GM12873 (cell line): Measurements from ENCODE around the gene UGT3A1.

Experiments
- TF ChIP-seq, protein P1 (sequence below): IDR thresholded peaks from 2 replicates; pipeline ENCODE4 v1.5.1; 2012; ENCODE audit warnings: low read depth, mild to moderate bottlenecking, moderate library complexity, low read length, control low read depth; ENCODE audit not compliant: insufficient read depth; ENCODE audit errors: missing control alignments

Gene UGT3A1

DNA sequence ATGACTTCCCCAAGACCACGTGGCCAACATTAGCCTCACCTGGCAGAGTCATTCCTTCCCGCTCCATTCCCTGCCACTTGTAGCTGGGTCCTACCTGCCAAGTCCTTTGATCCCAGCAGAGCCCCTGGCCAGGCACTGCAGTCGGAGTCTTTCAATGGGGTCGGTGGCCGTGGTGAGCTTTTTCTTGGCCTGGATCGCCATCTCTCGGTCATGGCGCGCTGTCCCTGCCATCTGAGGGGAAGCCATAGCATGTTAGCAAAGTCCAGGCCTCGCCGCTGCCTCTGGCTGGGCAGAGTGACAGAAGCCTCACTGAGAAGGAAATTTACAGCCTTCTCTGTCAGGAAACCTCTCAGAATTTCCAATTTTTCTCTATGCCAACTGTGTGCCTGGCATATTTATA, 70.3 kb downstream of the UGT3A1 start:
- TF ChIP-seq, protein P1, sequence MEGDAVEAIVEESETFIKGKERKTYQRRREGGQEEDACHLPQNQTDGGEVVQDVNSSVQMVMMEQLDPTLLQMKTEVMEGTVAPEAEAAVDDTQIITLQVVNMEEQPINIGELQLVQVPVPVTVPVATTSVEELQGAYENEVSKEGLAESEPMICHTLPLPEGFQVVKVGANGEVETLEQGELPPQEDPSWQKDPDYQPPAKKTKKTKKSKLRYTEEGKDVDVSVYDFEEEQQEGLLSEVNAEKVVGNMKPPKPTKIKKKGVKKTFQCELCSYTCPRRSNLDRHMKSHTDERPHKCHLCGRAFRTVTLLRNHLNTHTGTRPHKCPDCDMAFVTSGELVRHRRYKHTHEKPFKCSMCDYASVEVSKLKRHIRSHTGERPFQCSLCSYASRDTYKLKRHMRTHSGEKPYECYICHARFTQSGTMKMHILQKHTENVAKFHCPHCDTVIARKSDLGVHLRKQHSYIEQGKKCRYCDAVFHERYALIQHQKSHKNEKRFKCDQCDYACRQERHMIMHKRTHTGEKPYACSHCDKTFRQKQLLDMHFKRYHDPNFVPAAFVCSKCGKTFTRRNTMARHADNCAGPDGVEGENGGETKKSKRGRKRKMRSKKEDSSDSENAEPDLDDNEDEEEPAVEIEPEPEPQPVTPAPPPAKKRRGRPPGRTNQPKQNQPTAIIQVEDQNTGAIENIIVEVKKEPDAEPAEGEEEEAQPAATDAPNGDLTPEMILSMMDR = peak; percentile 7

DNA sequence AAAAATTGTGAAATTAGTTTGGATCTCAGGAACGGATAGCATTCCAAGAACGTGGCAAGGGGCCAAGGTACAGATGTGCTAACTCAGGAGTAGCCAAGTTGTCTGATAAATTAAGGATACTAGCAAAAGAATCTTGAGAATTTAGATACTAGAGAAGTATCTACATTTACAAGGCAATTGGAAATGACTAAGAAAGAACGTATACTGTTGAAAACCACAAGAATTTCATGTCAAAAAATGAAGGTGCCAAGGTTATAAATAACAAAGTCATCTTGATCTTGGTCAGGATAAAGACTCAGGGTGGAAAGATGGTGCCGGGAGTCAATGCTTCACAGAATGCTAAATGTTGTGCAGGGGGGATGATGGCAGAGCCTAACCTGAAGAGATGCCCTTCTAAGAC, 72.0 kb downstream of the UGT3A1 start:
- TF ChIP-seq, protein P1 = no peak

DNA sequence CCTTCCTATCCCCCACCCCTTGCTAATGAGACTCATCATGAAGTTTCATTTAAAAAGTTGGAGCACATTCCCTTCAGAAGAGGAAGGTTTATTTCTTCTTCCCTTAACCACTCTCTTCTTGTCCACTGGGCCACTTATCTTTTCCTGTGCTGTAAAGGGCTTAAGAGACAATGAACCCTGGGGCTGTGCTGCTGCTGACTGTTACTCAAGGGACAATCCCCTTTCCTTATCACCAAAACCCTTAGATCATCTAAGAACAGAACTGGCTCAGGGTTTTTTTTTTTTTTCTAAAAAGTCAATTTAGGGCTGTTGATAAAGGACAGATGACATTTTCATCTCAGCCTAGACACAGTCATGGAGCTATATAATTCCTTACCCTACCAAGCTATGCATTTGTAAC, 82.4 kb downstream of the UGT3A1 start:
- TF ChIP-seq, protein P1 = no peak

DNA sequence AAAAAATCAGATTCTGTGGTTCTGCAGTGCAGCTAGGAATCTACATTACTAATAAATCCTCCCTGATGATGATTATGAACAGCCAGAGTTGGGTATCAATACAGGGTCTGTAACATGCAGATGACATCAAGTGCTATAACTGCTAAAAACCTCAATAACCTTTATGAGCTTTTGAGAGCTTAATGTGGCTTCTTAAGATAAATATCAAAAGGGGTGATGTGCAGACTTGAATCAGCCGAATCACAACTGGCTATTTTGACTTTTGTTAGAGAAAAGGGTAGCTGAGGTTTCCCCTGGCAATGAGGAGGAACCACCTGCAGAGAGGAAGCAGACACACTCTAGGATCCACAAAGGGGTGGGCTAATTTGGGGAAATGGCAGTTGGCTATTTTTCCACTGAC, 83.0 kb downstream of the UGT3A1 start:
- TF ChIP-seq, protein P1 = no peak

DNA sequence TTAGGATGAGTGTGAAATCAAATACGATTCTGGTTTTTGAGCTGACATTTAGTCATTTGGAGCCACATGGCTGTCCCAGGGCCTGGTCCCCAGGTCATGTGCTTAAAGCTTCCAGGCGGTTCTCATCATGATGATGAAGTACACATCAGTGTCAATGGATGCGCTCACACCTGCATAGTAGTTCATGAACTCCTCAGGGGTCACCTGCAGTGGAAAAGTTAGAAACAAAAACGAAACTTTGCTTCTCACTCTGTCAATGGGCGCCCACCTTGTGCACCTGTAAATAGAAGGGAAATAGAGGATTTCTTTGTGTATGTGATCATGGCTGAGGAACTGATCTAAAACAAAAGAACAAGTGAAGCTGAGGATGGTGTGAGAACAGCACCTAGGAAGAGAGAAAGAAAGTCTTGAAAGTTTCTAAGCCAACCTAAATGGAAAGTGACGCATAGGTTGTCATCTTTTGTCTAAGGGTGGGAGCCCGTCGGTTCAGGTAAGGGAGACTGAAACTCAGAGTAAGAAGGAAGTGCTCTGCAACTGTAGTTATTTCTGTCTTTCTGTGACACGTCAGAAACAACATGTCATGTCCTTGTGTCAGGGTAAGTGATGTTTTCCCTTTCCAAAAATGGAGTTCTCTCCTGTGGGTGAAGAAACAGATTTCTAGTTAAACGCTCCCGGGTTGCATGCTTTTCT, 86.6 kb downstream of the UGT3A1 start:
- TF ChIP-seq, protein P1 = no peak

DNA sequence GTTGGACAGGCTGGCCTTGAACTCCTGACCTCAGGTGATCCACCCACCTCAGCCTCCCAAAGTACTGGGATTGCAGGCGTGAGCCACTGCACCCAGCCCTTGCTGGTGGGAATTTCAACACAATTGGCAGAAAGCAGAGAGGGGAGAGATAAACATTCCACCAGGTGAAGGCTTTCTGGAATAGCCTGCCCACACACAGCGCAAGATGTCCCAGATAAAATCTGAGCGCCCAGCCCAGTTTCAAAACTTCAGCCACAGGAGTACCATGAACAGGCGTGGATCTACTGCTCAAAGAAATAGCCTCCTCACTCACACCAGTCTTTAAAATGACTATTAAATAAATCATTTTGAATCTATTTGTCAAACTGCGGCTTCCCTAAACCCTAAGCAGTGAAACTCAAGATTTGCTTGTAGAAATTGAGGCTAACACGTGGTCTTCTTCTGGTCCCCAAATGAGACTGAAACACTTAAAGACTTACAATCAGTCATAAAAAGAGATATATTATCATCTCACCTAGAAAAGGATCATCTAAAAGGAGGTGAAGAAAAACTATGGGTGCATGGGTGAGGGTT, 87.5 kb downstream of the UGT3A1 start:
- TF ChIP-seq, protein P1 = no peak

DNA sequence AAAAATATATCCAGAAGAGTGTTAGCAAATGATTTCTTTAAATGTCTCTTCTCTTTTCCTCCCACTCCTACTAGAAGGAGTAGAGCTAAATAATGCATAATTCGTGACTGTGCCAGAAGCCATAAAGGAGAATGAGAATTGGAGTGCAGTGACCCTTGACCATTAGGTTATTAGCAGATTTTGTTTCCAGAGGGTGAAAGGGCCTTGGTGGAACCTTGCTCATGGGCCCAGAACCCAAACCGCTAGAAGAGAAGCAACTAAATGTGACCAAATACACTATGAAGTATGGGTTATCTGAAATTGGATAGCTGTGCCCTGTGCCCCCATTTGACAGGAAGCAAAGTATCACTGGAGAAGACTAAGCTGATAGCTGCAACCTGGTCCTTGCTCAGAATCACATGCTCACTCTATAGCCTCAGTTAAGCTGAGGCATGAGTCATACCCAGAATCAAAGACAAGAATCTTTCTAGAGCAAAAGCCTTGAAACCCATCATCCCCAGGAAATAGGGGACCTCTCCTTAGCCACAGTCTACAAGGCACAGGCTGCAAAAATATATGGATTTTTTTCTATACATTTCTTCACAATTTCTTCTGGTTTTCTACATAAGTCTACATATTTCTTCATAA, 89.0 kb downstream of the UGT3A1 start:
- TF ChIP-seq, protein P1 = no peak
